Body of pancreas (tissue), 4 donors: ENCODE results near the gene IRGQ. TPM values are rescaled to one million over a fixed set of nuclear protein-coding genes. Genes with fewer than 3 reads are reported as not detected.

Experiments used
- ATAC-seq: fragments of 150-250 bp; one replicate; pipeline ENCODE4 v1.9.1; 2016
- DNase-seq, 4 donors: peaks; one replicate each; pipeline ENCODE4 v3.0.0-alpha.2; 2019
- H3K27ac ChIP-seq, 4 donors: fragments of 200-600 bp; sonication (generic); 1 replicate in 3 of 4; 2 replicates in 1 of 4; pipeline versions ENCODE4 v1.5.1 to v1.6.1; 2016 to 2019; ENCODE audit warnings: mild to moderate bottlenecking in 1 of 4, mixed read lengths in 1 of 4, moderate library complexity in 1 of 4
- H3K27me3 ChIP-seq, 2 donors: fragments of 200-600 bp; sonication (generic); one replicate each; pipeline ENCODE4 v1.6.0; 2016; ENCODE audit warnings: mild to moderate bottlenecking in 1 of 2
- H3K36me3 ChIP-seq, 2 donors: fragments of 200-600 bp; sonication (generic); replicated peaks in 1 of 2; 2 replicates each; pipeline ENCODE4 v1.5.1; 2016; ENCODE audit warnings: low read depth in 2 of 2; ENCODE audit not compliant: insufficient read depth in 1 of 2
- H3K4me1 ChIP-seq: fragments of 200-600 bp; sonication (generic); one replicate; pipeline ENCODE4 v1.6.0; 2016
- H3K4me3 ChIP-seq, 2 donors: fragments of 200-600 bp; sonication (generic); 1 replicate in 1 of 2; 2 replicates in 1 of 2; pipeline ENCODE4 v1.5.1; 2016 to 2019
- H3K9me3 ChIP-seq, 3 donors: fragments of 200-600 bp; sonication (generic); 1 replicate in 2 of 3; 2 replicates in 1 of 3; pipeline ENCODE4 v1.5.1; 2016
- POLR2A ChIP-seq, 3 donors: fragments of 450-650 bp; IDR thresholded peaks; one replicate each; pipeline ENCODE4 v1.6.1; 2016; ENCODE audit warnings: antibody characterized with exemption in 3 of 3, mild to moderate bottlenecking in 2 of 3
- WGBS, 2 donors: methylation state at CpG; one replicate each; pipeline ENCODE4 v1.1.5; 2017; 5-methylcytosine and 5-hydroxymethylcytosine counted together
- intact Hi-C: fragments of 100-400 bp; cut with DNase I; formaldehyde crosslinking; loops from one replicate; pipeline ENCODE4 v1.15.1; 2023
- total RNA-seq, 2 donors: library from RNA; depleted of rRNA; stranded (reverse); fragments of >200 nt; gene quantifications; one replicate each; pipeline ENCODE4 v1.1.0, GENCODE V29; 2016
- TF ChIP-seq, protein P1 (sequence below), 7 experiments: fragments of 450-650 bp in 4 of 7; fragments of 200-600 bp in 3 of 7; sonication (generic) in 3 of 7; IDR thresholded peaks; one replicate each; pipeline ENCODE4 v1.5.1; 2016 to 2019; ENCODE audit warnings: antibody characterized with exemption in 7 of 7

IRGQ gene
- total RNA-seq, 2 donors from 2014 or later = 9.1 to 20.1 TPM

GRCh38 chr19:43616954-43617353 is 21.0 kb upstream of the IRGQ start:
- WGBS, 2 donors = 86 to 99% methylated on average over 6 of the region's 6 CpGs
- Histone ChIP-seq H3K36me3 (peaks cover 0 to 5% of the 10 kb centered on the region in 2 donors), H3K27me3 (no peaks in the 10 kb centered on the region), H3K4me3 (no peak overlapping the region), H3K9me3 (no peaks in the 10 kb centered on the region), H3K4me1 (peaks cover 28% of the 10 kb centered on the region), H3K27ac (no peak overlapping the region)
- ATAC-seq (no peak), DNase-seq (no peak)
- intact Hi-C loops = no loop called here
- TF ChIP-seq, protein P1, sequence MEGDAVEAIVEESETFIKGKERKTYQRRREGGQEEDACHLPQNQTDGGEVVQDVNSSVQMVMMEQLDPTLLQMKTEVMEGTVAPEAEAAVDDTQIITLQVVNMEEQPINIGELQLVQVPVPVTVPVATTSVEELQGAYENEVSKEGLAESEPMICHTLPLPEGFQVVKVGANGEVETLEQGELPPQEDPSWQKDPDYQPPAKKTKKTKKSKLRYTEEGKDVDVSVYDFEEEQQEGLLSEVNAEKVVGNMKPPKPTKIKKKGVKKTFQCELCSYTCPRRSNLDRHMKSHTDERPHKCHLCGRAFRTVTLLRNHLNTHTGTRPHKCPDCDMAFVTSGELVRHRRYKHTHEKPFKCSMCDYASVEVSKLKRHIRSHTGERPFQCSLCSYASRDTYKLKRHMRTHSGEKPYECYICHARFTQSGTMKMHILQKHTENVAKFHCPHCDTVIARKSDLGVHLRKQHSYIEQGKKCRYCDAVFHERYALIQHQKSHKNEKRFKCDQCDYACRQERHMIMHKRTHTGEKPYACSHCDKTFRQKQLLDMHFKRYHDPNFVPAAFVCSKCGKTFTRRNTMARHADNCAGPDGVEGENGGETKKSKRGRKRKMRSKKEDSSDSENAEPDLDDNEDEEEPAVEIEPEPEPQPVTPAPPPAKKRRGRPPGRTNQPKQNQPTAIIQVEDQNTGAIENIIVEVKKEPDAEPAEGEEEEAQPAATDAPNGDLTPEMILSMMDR (IDR thresholded peaks at IDR 0.05) = no peak
- no peak for TF ChIP-seq POLR2A (IDR thresholded peaks at IDR 0.05)

DNA sequence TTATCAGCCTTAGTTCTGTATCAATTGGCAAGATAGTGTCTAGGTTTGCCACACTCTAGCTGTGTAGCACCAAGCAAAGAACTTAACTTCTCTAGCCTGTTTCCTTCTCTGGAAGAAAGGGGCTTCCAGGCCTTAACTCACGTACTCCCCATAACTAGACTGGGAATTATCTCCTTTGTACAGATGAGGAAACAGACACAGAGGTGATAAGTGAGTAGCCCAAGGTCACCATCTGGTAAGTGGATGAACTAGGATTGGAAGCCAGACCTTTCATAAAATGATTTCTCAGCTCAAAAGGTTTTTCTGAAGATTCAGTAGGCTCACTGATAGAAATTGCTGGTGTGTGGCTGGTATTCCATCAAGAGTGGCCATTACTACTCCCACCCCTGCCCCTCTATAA is 20.4 kb upstream of the IRGQ start:
- Histone ChIP-seq H3K36me3 (peaks cover 0 to 5% of the 10 kb centered on the region in 2 donors), H3K27me3 (no peaks in the 10 kb centered on the region), H3K27ac (no peak overlapping the region), H3K9me3 (no peaks in the 10 kb centered on the region), H3K4me3 (no peak overlapping the region), H3K4me1 (peaks cover 28% of the 10 kb centered on the region)
- 21 to 64% methylated on average over 1 of the region's 1 CpG for WGBS, 2 donors
- ATAC-seq (no peak), DNase-seq (no peak)
- TF ChIP-seq POLR2A (IDR thresholded peaks at IDR 0.05) = no peak
- TF ChIP-seq, protein P1 (IDR thresholded peaks at IDR 0.05) = no peak
- intact Hi-C loops = no loop called here

DNA sequence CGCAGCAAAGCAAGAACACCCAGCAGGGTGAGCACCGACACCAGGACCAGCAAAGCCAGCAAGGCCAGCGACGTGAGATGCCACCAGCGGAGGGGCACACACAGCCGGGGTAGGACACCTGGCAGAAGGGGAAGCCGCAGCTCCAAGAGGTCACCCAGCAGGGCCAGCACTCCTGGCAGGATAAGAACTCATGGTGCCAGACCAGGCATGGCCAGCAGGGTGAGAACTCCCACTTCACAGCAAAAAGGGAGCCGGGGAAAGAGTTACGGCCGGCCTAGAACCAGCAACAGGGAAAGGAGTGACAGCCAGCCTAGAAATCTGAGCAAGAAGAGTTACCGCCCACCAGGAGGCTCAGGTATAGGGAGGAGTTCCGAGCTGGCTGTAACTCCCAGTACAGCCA is 16.4 kb upstream of the IRGQ start:
- Histone ChIP-seq H3K4me1 (peaks cover 11% of the 10 kb centered on the region), H3K36me3 (peaks cover 0 to 5% of the 10 kb centered on the region in 2 donors), H3K27ac (no peak overlapping the region), H3K4me3 (no peak overlapping the region), H3K27me3 (no peaks in the 10 kb centered on the region), H3K9me3 (no peaks in the 10 kb centered on the region)
- intact Hi-C loops = no loop called here
- ATAC-seq = no peak
- DNase-seq = no peak
- 91 to 96% methylated on average over 5 to 12 of the region's 12 CpGs for WGBS, 2 donors
- TF ChIP-seq, protein P1 (IDR thresholded peaks at IDR 0.05) = no peak
- no peak for TF ChIP-seq POLR2A (IDR thresholded peaks at IDR 0.05)

DNA sequence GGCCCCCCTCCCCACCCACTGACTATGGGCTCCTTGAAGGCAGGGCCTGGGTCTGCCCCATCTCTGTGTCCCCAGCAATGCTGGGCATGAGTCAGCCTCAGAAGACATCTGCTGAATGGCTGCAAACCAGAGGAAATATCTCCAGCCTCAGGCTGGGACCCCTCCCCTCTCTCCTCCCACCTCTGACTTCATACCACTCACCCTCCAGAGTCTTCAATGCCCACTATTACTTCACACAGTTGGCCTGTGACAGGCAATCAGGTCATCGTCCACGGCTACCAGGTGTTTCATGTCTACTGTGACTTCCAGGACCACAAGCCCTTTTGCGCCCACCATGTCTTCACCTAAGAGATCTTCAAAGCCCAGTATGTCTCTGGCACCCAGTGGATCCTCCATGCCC is 15.9 kb upstream of the IRGQ start, which contains the start of gene SRRM5:
TSS of gene SRRM5 (plus strand) at position 301 of the 400 bp plus-strand sequence. CDS start at position 335, 34 bp downstream.
- DNase-seq (no peak), ATAC-seq (no peak)
- intact Hi-C loops = no loop called here
- H3K36me3 ChIP-seq = peaks cover 0 to 5% of the 10 kb centered on the region in 2 donors
- H3K4me1 ChIP-seq = peaks cover 14% of the 10 kb centered on the region
- no peaks in the 10 kb centered on the region for H3K9me3 ChIP-seq
- no peak within 1 kb of the TSS for H3K27ac ChIP-seq
- TF ChIP-seq, protein P1 (IDR thresholded peaks at IDR 0.05) = no peak
- no peak for TF ChIP-seq POLR2A (IDR thresholded peaks at IDR 0.05)
- H3K27me3 ChIP-seq = no peaks in the 10 kb centered on the region
- no peak within 1 kb of the TSS for H3K4me3 ChIP-seq
- 95 to 97% methylated on average over 3 of the region's 3 CpGs for WGBS, 2 donors

DNA sequence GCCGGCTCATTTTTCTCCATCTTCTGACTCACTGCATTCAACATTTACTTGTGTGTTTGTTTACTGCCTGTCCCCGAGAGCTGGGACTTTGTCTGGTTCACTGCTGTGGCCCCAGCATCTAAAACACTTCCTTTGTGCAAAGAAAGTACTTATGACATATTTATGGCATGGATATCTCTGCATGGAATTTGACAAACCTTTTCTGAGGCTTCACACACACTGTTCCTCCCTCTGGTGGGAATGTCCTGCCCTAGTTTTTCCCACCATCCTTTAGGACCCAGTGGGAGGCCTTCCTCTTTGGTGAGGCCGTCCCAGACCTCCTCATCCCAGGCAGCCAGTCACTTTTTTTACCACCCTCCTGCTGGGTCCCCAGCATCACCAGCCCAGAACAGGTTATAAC is 14.6 kb upstream of the IRGQ start:
- intact Hi-C loops = no loop called here
- H3K9me3 ChIP-seq = no peaks in the 10 kb centered on the region
- peaks cover 0 to 5% of the 10 kb centered on the region in 2 donors for H3K36me3 ChIP-seq
- no peaks in the 10 kb centered on the region for H3K27me3 ChIP-seq
- ATAC-seq (no peak), DNase-seq (no peak)
- H3K27ac ChIP-seq = no peak overlapping the region
- 71 to 82% methylated on average over 3 of the region's 3 CpGs for whole genome bisulfite sequencing, 2 donors
- no peak for TF ChIP-seq POLR2A (IDR thresholded peaks at IDR 0.05)
- TF ChIP-seq, protein P1 (IDR thresholded peaks at IDR 0.05) = no peak
- H3K4me1 ChIP-seq = peaks cover 14% of the 10 kb centered on the region
- H3K4me3 ChIP-seq = no peak overlapping the region
